HepG2 (cell line): ENCODE results near the gene VPS25. TPM values are rescaled to one million over a fixed set of nuclear protein-coding genes. Genes with fewer than 3 reads are reported as not detected.

ENCODE experiments used
- ELF1 ChIP-seq: sonication (generic); formaldehyde crosslinking; IDR thresholded peaks from 2 replicates; pipeline ENCODE4 v1.4.0; 2020; ENCODE audit warnings: missing genetic modification reagents
- ELF4 ChIP-seq: sonication (generic); formaldehyde crosslinking; IDR thresholded peaks from 2 replicates; pipeline ENCODE4 v1.5.0; 2020; ENCODE audit warnings: missing genetic modification reagents, mild to moderate bottlenecking, moderate library complexity, borderline replicate concordance
- GLMP ChIP-seq: sonication (generic); formaldehyde crosslinking; IDR thresholded peaks from 2 replicates; pipeline ENCODE4 v1.9.0; 2021; ENCODE audit warnings: missing genetic modification reagents, mild to moderate bottlenecking, borderline replicate concordance
- IRF9 ChIP-seq: sonication (generic); formaldehyde crosslinking; IDR thresholded peaks from 2 replicates; pipeline ENCODE4 v1.8.0; 2022; ENCODE audit warnings: missing genetic modification reagents, mild to moderate bottlenecking, borderline replicate concordance
- KDM4B ChIP-seq: sonication (generic); formaldehyde crosslinking; IDR thresholded peaks from 2 replicates; pipeline ENCODE4 v1.4.0; 2020; ENCODE audit warnings: missing genetic modification reagents
- KDM5B ChIP-seq: sonication (generic); formaldehyde crosslinking; IDR thresholded peaks from 2 replicates; pipeline ENCODE4 v1.4.0; 2020; ENCODE audit warnings: missing genetic modification reagents, mild to moderate bottlenecking, borderline replicate concordance
- KLF9 ChIP-seq: IDR thresholded peaks from 2 replicates; pipeline ENCODE4 v1.6.1; 2016; ENCODE audit warnings: low read depth
- MTA1 ChIP-seq: sonication (generic); formaldehyde crosslinking; IDR thresholded peaks from 2 replicates; pipeline ENCODE4 v1.4.0; 2020; ENCODE audit warnings: missing genetic modification reagents, mild to moderate bottlenecking, borderline replicate concordance
- PATZ1 ChIP-seq: sonication (generic); formaldehyde crosslinking; IDR thresholded peaks from 2 replicates; pipeline ENCODE4 v1.4.0; 2020; ENCODE audit warnings: missing genetic modification reagents
- SRSF4 ChIP-seq: fragments of 200-400 bp; formaldehyde crosslinking; IDR thresholded peaks from one replicate; pipeline ENCODE4 v1.6.1; 2018; ENCODE audit warnings: mild to moderate bottlenecking, low read depth, low read length, moderate library complexity; ENCODE audit not compliant: poor library complexity, severe bottlenecking
- STAT6 ChIP-seq: sonication (generic); formaldehyde crosslinking; IDR thresholded peaks from 2 replicates; pipeline ENCODE4 v1.4.0; 2020; ENCODE audit warnings: missing genetic modification reagents, mild to moderate bottlenecking, borderline replicate concordance
- TCF7 ChIP-seq: sonication (generic); IDR thresholded peaks from 2 replicates; pipeline ENCODE4 v1.6.1; 2016; ENCODE audit warnings: antibody characterized with exemption, low read depth
- ZBTB39 ChIP-seq: sonication (generic); formaldehyde crosslinking; IDR thresholded peaks from 2 replicates; pipeline ENCODE4 v1.5.0; 2020; ENCODE audit warnings: missing genetic modification reagents
- ZBTB7B ChIP-seq: sonication (generic); formaldehyde crosslinking; IDR thresholded peaks from 2 replicates; pipeline ENCODE4 v1.4.0; 2020; ENCODE audit warnings: missing genetic modification reagents
- ZFP41 ChIP-seq: sonication (generic); formaldehyde crosslinking; IDR thresholded peaks from 2 replicates; pipeline ENCODE4 v1.4.0; 2020; ENCODE audit warnings: mild to moderate bottlenecking, missing genetic modification reagents, borderline replicate concordance
- ZMYM4 ChIP-seq: sonication (generic); formaldehyde crosslinking; IDR thresholded peaks from 2 replicates; pipeline ENCODE4 v1.8.1; 2023; ENCODE audit warnings: mild to moderate bottlenecking, missing genetic modification reagents
- ZNF224 ChIP-seq: sonication (generic); formaldehyde crosslinking; IDR thresholded peaks from 2 replicates; pipeline ENCODE4 v1.5.0; 2020; ENCODE audit warnings: mild to moderate bottlenecking, missing genetic modification reagents
- ZNF33B ChIP-seq: sonication (generic); formaldehyde crosslinking; IDR thresholded peaks from 2 replicates; pipeline ENCODE4 v1.5.1; 2020; ENCODE audit warnings: mild to moderate bottlenecking, missing genetic modification reagents
- polyA plus RNA-seq, 8 experiments: library from polyadenylated mRNA; depleted of rRNA in 3 of 8; stranded (reverse) in 7 of 8; unstranded in 1 of 8; fragments of >200 nt; fragmentation: Illumina TruSeq in 4 of 8; extraction: Trizol in 4 of 8; gene quantifications; 2 replicates each; pipeline versions ENCODE4 v1.2.1 to v1.2.3, GENCODE V29; 2011 to 2016; ENCODE audit warnings: low read depth in 4 of 8, missing spikeins in 1 of 8, mixed read lengths in 1 of 8; ENCODE audit not compliant: insufficient read depth in 1 of 8
- total RNA-seq, 5 experiments: library from RNA; depleted of rRNA; stranded (reverse); fragments of >200 nt; fragmentation: Illumina TruSeq; extraction: Trizol; gene quantifications; 2 replicates each; pipeline ENCODE4 v1.2.3, GENCODE V29; 2016; ENCODE audit warnings: low read depth in 1 of 5

The VPS25 gene
- total and polyA plus RNA-seq, 2 of the 13 experiments (the other 11 are each of a cell fraction or from before 2014, with no cell fraction given): 161 to 249 TPM

GRCh38 chr17:42779936-42780850 is 6.9 kb downstream of the VPS25 start, which contains the start of gene WNK4 (continued):
- TF ChIP-seq TCF7 (no peak), STAT6 (CRISPR knock-in tag) (no peak; the same call in 1 of the 2 replicates), ZFP41 (no peak), ZNF33B (CRISPR knock-in tag) (no peak), KLF9 (CRISPR knock-in tag) (no peak), ZBTB7B (CRISPR knock-in tag) (peak; percentile 88), ZBTB39 (CRISPR knock-in tag) (no peak; the same call in 1 of the 2 replicates), IRF9 (peak; percentile 23; the same call in 1 of the 2 replicates), ELF4 (CRISPR knock-in tag) (no peak; the same call in 1 of the 2 replicates), PATZ1 (CRISPR knock-in tag) (peak; percentile 98), GLMP (no peak), ELF1 (peak; percentile 72), ZMYM4 (CRISPR knock-in tag) (peak; percentile 61; the same call in 1 of the 2 replicates), MTA1 (CRISPR knock-in tag) (peak; percentile 73), KDM5B (CRISPR knock-in tag) (peak; percentile 57; the same call in 1 of the 2 replicates), SRSF4 (no peak), ZNF224 (no peak; the same call in 1 of the 2 replicates), KDM4B (CRISPR knock-in tag) (0 out of 2 replicates have a peak, but pooled peaks have one; percentile 11)
